Measurements from ENCODE around the gene AKAP7.
"Not testable (repeated sequence)": the region's sequence is repeated elsewhere in the genome, so short reads cannot be mapped to it uniquely, and the experiment has no call there.

Gene AKAP7

DNA sequence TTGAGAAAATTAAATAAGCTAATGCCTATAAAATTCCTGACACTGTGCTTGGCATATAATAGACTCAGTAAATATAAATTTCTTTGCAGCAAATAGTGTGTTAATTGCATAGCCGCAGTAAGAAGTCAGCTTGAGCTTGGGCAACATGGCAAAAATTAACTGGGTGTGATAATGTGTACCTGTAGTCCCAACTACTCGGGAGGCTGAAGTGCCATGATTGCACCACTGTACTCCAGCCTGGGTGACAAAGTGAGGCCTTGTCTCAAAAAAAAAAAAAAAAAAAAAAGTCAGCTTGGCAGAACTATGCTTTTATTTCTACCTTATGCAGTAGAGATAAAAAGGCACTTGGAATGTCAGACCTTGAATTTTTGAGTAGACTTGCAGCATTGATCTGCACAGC, 121.8 kb downstream of the AKAP7 start:
- no peak for ATAC-seq

- ATAC-seq = no peak
These were observed 122.9 kb downstream of the AKAP7 start for GRCh38 chr6:131258010-131258652.

GRCh38 chr6:131258816-131259476, 123.7 kb downstream of the AKAP7 start:
- ATAC-seq = no peak

DNA sequence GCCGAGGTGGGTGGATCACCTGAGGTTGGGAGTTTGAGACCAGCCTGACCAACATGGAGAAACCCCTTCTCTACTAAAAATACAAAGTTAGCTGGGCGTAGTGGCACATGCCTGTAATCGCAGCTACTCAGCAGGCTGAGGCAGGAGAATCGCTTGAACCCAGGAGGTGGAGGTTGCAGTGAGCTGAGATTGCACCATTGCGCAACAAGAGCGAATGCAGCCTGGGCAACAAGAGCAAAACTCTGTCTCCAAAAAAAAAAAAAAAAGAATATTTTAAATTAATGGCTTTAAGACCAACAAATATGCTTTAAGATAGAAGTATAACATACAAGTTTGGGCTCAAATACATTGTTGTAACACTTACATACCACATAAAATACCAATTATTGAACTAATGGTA, 125.7 kb downstream of the AKAP7 start:
- not testable (repeated sequence) for ATAC-seq

DNA sequence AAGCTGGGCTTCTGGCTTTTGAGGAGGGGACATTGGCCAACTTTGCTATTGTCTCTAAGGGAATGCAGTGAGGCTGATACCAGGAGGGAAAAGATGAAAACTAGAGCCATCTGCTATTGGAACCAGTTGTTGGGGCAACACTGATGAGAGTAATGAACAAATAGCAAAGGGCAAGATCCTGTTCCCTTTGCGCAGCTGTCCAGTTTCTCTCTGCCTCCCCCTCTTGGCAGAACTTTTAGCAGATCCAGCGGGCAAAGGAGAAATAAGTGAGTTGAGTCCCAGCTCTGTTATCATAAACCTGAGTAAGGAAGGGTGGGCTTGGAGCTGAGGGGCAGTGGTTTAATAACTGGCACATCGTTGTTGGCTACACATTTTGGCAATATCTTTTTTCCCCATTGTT, 126.8 kb downstream of the AKAP7 start:
- no peak for ATAC-seq

DNA sequence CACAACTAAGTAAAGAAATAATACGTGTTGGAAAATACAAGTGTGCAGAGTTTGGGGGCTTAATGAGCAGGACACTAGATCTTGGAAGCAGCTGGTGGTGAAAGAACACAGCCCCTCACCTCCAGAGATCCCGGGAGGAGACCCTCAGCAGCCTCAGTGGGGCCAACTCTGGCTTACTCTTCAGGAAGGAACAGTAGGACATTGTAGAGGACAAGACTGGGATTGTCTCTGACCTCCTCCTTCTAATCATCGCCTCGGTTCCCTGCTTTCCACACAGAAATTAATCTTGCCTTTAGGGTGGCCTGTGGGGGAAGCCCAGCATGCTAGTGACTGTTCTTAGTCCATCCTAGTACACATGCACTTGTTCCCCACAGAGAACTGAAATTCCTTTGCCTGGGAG, 130.7 kb downstream of the AKAP7 start:
- no peak for ATAC-seq

DNA sequence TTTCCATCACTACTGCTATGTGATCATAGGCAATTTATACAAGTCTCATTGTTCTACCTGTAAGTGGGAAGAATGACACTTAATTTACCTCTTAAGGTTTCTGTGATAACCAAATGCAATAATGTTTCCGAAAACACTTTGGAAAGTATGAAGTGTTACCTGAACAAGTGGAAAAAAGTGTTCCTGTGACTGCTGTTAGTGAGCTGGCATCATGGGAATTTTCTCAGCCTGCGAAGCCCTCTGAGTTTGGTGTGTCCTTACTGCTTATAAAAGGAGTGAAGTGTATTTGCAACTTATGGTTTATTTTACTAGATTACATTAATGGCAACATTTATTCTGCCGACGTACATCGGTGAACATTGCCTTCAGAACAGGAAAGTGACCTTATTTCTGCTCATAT, 133.0 kb downstream of the AKAP7 start:
- ATAC-seq = no peak

GRCh38 chr6:131269565-131270391, 134.5 kb downstream of the AKAP7 start:
- peak; percentile 83 to 87 for ATAC-seq

- no peak for ATAC-seq
These were observed 135.3 kb downstream of the AKAP7 start for GRCh38 chr6:131270534-131270933.

DNA sequence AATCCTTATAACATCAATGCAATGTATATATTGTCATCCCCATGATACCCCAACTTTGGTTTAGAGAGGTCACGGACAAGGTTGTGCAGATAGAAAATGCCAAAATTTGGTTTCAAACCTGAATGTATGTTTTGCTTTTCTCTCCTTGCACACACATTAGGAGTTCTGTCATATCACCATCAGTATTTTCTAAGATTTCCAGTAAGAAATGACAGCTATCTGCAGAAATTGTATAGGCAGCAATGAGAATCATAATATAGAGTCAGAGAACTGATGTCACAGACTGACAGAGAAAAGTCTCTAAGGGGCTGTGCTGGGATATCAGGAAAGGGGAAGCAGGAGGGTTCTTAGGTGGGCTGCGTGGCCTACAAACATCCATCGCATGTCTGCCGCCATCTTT, 140.0 kb downstream of the AKAP7 start:
- no peak for ATAC-seq

DNA sequence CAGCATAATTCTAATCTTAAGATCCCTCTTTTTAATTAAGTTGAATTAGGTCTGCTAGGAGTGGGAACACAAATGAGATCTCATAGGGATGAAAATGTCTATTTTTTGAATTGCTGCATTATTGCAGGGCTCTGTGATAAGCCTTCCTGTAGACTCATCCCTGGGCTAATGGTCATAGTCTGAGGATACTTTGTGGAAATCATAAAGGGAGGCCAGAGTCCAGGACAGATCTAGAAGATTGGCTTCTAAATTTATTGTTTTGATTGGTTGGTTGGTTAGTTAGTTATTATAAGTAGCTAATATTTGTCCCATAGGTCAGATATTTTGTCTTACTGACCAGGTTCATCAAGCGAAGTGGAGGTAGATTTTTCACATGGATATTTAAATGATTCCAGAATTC, 142.3 kb downstream of the AKAP7 start:
- no peak for ATAC-seq

GRCh38 chr6:131281471-131282270, 146.4 kb downstream of the AKAP7 start:
- ATAC-seq = peak; percentile 87 to 94

DNA sequence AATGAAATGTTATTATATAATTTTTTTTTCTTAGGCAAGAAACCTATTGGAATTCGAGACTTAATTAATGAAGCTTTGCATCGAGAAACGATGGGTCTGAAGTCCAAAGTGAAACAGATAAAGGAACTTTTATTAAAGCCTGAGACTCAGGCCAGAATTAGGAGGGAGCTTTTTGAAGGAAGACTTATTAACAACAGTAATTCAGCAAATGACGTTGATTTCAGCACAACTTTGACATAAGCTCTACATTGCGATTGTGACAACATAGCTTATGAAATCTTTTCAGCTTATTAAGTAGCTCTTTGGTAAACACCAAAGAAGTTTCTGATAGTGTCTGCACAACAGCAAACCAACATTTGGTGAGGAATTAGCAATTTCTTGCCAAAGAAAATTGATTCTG, 147.1 kb downstream of the AKAP7 start:
- no peak for ATAC-seq

DNA sequence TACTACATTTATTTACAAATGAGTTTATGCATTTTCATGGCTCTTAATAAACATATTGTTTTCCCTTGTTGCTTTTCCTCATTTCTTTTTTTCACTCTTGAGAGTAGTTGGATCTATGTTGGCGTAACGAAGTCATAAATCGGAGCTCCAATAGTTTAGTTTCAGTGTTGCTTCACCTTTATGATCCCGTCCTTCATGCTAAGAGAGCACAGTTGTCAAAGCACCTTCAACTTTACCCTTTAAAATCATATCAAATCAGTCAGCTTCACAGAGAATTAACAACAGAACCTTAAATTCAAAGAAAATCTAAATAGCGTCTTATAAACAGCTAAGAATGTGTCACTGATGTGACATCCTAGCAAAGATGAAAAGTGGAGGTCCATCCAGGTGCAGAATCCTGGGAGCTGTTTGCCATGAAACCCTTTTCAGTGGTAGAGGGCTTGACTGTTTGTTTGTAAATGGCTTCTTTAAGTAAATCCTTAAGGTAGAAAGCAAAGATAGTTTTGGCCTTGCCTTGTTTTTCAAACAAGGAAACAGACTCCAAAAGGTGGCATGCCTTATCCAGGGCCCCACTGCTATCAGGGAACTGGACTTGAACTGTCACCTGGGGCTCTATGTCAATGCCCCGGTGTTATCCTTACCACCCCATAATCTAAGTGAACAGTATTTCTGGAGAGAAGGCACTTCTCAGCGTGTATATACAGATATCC, 148.4 kb downstream of the AKAP7 start:
- ATAC-seq = no peak

DNA sequence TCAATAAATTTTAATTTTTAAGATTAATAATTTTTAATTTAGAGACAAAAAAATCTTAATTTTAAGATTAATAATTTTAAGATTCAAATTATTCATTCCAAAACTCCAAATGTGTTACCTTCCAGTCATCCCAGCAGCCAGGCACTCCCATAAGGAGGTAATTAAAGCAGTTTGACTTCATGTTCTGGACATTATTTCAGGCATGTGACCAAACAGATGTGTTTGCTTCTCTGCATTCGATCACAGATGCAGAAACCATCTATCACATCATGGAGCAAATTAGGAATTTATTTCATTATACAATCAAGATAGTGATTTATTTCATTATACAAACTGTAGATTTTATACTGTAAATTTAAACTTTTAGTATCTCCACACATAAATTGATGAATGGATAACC, 150.3 kb downstream of the AKAP7 start:
- ATAC-seq = no peak

DNA sequence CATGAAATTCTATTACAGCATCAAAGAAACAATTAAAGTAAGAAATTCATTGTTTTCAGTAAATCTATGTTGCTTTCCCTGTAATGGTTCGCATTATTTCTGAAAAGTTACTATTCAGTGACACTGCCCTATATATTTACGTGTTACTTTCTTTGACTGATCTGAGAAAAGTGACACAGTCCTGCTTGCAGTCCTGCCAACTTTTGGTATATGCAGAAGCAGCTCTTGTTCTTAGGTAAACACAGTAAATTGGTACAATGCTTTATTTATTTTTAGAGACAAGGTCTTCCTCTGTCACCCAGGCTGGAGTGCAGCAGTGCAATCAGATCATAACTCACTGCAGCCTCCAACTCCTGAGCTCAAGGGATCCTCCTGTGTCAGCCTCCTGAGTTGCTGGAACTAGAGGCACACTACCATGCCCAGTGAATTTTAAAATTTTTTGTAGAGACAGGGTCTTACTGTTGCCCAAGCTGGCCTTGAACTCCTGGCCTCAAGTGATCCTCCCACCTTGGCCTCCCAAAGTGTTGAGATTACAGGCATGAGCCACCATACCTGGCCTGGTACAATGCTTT, 151.3 kb downstream of the AKAP7 start:
- ATAC-seq = no peak

- no peak for ATAC-seq
These were observed 152.9 kb downstream of the AKAP7 start for GRCh38 chr6:131288214-131288613.

- ATAC-seq = no peak
These were observed 155.7 kb downstream of the AKAP7 start for GRCh38 chr6:131290955-131291354.

DNA sequence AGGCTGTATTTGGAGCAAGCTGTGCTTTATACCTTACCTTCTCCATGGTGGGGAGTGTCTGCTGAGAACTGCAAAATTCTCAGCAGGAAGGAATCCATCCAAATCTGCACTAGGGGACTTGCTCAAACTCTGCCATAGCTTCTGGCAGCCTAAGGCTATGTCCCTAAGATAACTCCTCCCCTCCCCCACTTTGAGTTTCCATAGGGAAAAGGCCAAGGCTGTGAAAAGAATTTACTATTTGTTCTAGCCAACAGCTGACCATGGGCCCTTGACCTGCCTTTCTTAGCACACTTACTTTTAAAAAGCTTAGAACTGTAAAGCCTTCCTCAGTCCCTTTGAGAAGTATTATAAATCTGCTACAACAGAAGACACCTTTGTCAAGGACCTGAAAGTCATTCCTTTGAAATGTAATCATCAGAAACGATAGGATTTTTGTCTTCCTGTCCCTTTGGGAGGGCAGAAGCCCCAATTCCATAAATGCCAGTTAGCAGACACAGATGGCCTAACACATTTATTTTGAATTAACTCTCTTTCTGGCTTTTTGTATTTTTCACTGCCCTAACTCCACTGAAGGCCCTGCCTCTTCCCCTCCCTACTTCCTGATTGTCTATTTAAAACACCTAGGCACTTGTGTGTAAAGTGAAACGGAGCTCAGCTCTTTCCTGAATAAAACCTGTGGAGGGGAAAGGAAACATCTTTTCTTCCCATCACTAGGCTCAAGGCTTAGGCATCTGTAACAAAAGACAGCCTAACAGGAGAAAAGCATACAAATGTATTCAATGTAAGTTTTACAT, 157.1 kb downstream of the AKAP7 start:
- ATAC-seq = no peak

DNA sequence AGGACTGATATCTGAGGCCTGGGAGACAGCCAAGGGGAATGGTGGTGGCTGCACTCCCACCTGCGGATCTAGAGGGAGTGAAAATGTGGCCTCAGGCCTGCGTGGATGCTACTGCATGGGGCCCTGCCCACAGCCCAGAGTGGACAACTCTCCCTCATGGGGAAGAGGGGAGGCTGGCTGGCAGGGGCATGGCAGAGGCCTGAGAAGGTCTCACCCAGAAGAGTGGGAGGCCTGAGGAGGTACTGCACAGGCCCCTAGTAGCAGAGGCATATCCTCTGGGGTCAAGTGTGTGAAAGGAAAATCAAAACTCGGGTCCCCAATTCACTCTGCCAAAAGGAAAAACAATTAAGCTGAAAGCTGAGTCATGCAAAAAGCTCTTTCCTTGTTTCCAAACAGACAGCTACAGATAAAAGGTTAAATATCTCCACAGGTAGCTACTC, 158.2 kb downstream of the AKAP7 start:
- peak in 1 of 2 donors; percentile 25 for ATAC-seq

GRCh38 chr6:131295081-131295480, 159.8 kb downstream of the AKAP7 start:
- no peak for ATAC-seq

Measured in activated CD4-positive, CD25-positive, alpha-beta regulatory T cell treated with anti-CD3 and anti-CD28 coated beads, Interleukin-2, amount 50 U/mL, for 24 hours (primary cell).